Peyer's patch (tissue), 4 donors: ENCODE data around the gene PLA2G4C.

ENCODE experiments used
- POLR2A ChIP-seq, 2 donors: fragments of 450-650 bp; IDR thresholded peaks; one replicate each; pipeline ENCODE4 v1.5.1; 2017; ENCODE audit warnings: antibody characterized with exemption in 2 of 2, mild to moderate bottlenecking in 2 of 2, moderate library complexity in 2 of 2
- TF ChIP-seq, protein P1 (sequence below), 6 experiments: fragments of 450-650 bp in 4 of 6; fragments of 200-600 bp in 2 of 6; sonication (generic) in 1 of 6; IDR thresholded peaks; one replicate each; pipeline ENCODE4 v1.5.1; 2017 to 2019; ENCODE audit warnings: antibody characterized with exemption in 6 of 6, mild to moderate bottlenecking in 3 of 6, moderate library complexity in 1 of 6

DNA sequence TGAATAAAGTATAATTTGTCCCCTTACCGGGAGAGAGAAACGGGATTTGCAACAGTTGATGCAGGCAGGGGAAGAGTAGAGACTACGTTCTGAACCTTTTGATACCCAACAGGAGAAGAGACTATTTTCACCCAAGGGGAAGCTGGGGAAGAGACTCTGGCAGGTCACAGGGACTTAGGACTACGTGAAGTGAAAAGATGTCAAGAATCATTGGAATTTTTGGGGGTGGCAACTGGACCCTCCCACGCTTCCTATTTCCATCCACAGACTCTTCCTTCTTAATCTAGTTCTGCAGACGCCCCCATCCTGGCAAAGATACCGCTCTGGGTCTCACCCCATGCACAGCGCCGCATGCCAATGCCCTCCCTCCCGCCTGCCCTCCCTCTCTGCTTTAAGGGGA, 80.5 kb downstream of the PLA2G4C start:
- TF ChIP-seq POLR2A (IDR thresholded peaks at IDR 0.05), result no peak
- TF ChIP-seq, protein P1, sequence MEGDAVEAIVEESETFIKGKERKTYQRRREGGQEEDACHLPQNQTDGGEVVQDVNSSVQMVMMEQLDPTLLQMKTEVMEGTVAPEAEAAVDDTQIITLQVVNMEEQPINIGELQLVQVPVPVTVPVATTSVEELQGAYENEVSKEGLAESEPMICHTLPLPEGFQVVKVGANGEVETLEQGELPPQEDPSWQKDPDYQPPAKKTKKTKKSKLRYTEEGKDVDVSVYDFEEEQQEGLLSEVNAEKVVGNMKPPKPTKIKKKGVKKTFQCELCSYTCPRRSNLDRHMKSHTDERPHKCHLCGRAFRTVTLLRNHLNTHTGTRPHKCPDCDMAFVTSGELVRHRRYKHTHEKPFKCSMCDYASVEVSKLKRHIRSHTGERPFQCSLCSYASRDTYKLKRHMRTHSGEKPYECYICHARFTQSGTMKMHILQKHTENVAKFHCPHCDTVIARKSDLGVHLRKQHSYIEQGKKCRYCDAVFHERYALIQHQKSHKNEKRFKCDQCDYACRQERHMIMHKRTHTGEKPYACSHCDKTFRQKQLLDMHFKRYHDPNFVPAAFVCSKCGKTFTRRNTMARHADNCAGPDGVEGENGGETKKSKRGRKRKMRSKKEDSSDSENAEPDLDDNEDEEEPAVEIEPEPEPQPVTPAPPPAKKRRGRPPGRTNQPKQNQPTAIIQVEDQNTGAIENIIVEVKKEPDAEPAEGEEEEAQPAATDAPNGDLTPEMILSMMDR (IDR thresholded peaks at IDR 0.05), result no peak
